GM12801 (cell line): Measurements from ENCODE around the gene GPC5.

Experiments used
- TF ChIP-seq, protein P1 (sequence below): IDR thresholded peaks from one replicate; pipeline ENCODE4 v1.5.1; 2011; ENCODE audit warnings: control low read depth; ENCODE audit not compliant: insufficient read length; ENCODE audit errors: extremely low read depth

The GPC5 gene

DNA sequence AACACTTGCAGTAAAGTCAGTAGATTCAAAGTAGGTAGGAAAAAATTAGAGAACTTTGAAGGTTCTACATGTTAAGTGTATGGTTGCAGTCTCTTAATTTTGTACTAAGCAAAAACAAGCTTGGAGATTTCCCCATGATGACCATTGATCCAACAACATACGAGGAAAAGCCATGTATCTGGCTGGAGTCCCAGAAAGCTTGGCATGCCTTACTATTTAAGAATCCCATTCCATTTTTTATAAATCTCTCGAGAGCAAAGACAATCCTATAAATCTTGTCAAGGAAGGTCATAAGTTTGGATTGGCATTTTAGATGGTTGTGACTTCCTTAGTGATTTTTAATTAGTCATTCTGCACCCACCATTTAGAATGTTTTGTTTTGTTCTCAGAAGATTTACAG, 495.9 kb downstream of the GPC5 start:
- TF ChIP-seq, protein P1, sequence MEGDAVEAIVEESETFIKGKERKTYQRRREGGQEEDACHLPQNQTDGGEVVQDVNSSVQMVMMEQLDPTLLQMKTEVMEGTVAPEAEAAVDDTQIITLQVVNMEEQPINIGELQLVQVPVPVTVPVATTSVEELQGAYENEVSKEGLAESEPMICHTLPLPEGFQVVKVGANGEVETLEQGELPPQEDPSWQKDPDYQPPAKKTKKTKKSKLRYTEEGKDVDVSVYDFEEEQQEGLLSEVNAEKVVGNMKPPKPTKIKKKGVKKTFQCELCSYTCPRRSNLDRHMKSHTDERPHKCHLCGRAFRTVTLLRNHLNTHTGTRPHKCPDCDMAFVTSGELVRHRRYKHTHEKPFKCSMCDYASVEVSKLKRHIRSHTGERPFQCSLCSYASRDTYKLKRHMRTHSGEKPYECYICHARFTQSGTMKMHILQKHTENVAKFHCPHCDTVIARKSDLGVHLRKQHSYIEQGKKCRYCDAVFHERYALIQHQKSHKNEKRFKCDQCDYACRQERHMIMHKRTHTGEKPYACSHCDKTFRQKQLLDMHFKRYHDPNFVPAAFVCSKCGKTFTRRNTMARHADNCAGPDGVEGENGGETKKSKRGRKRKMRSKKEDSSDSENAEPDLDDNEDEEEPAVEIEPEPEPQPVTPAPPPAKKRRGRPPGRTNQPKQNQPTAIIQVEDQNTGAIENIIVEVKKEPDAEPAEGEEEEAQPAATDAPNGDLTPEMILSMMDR, result no peak

DNA sequence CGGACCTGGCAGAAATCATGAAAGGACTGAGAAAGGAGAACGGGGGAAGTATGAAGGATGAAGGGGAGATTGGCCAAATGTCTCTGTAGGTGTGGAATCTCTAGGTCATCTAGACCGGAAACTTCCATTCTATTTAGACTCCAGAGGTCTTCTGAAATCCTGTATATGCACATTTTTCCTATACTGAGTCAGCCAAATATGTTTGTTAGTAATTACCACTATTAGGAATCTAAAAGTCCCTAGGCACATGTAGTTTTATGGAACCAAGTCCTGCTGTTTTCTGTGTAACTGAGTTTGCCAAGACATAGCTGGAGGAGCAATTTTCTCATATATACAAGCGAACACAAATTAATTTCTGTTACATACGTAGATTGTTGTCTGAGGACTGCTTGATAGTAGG, 498.1 kb downstream of the GPC5 start:
- TF ChIP-seq, protein P1, result no peak

DNA sequence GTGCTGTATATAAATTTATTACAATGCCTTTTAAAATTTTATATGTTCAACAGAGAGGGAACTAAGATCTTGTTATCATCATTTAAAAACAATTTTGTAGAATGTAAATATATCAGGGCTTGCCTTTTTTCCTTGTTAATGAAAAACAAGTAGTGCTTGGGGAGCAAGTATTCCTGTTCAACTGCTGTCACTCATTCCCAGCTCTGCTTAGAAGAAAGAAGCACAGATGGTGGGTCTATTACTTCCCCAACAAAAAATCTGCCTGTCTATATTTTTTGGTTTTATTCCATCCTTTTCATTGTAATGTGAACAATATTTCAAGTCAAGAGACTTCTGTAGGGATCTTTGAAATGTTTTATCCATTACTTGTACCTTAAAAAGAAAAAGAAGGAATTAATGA, 503.9 kb downstream of the GPC5 start:
- TF ChIP-seq, protein P1, result no peak

DNA sequence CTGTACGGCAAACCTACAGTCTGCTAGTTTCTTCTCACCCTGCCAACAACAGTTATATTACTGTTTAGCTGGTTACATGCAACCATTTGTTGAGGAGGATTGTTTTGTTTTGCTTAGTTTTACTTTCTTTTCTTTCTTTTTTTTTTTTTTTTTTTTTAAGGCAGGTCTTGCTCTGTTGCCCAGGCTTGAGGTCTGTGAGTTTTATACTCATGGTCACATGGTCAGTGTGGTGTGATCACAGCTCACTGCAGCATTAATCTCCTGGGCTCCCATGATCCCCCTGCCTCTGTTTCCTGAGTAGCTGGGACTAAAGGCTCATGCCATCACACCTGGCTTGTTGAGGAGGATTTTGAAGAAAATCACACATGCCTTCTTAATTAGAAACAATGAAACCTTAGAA, 505.6 kb downstream of the GPC5 start:
- TF ChIP-seq, protein P1, result no peak

DNA sequence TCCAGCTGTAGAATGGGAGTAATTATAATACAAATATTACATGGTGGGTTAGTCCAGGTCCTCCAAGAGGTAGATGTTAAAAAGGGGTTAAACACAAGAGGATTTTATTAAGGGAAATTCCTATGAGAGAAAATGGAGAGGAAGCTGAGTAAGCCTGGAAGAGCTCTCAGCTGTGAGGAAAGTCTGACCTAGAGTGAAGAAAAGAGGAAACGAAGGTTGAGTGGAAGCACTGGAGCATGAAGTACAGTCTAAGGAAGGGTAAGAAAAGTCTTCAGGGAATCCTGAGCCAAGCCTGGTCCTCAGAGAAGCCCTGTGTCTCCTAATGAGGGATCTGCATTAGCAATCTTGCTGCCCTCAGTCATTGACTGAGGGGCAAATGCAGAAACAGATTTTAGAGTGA, 506.2 kb downstream of the GPC5 start:
- TF ChIP-seq, protein P1, result no peak

DNA sequence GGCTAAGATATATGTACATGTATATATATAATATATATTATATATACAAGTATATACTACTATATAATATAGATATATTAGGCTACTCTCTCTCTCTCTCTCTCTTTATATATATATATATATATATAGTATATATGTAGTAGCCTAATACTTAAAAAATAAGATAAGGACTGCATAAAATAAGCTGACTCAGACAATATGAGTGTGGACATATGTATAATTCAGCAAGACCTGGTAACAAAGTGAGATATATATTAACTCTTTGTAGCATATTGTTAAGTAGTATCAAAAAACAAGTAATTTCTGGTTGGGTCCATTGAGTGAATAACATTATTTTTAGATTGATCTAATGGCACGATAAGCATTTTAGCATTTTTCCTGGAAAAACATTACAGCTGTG, 509.0 kb downstream of the GPC5 start:
- TF ChIP-seq, protein P1, result no peak

DNA sequence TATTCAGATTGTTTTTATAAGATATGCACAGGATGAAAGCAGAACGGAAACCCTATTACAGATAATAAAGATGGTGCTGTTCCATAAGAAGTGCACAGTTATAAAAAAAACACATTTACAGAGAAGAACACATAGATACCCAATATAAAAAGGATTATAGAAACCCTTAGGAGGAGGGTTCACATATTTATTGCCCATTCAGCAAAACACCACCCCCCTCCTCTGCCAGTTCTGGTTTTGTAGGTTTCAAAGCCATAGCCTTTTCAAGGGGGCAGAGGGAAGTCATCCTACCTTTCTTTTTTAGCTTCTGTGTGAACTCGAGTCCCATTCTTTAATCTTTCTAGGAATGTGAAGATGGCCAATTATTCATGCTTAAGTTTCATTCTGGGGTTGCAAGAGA, 511.2 kb downstream of the GPC5 start:
- TF ChIP-seq, protein P1, result no peak
